ENCODE data around the gene PHF23.
A peak's percentile ranks its signal among the peaks of the same experiment; 100 is the strongest.

The PHF23 gene

DNA sequence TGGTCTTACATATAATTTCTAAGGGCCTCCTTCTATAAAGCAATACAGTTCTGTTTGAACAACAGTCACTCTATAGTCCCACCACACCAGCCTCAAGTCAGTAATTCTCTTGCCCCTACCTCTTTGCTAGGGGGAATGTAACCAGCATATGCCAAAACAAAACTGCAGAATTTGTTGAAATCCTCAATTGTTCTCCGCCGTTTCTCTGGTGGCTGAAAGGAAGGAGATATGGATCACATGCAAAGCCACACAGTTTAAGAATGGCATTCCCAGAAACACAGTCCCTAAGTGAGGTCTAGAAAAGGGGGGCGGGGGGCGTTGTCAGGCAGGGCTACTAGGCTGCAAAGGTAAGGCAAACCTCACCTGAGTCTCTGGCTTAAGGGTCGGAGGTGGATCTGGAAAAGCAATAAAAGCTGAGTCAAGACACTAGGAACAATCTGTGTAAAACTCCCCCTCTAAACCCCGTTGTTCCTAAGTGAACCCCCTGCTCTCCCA, 1.9 kb downstream of the PHF23 start:
- peaks cover 2% of the 10 kb centered on the region; the same call in 1 of the 2 replicates for H3K4me1 ChIP-seq (ENCODE audit: control insufficient read depth, insufficient read depth, low read length)

DNA sequence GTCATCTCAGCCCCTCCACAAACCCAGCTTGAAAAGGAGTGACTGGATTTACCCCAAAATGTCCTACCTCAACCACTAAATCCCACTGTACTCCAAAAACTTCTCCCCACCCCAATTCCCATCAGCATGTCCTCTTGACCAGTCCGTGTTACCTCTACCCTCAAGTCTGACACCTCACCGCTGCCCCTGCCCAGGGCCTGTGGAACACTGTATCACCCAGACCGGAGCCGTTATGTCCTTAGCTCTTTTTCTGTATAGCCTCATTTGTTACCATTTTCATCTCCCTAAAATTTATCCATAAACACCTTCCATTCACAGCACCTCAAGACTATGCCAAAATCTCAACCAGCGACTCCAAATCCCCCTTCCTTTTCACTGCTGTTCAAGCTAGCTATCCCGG, 2.4 kb downstream of the PHF23 start:
- Histone ChIP-seq H3K4me3 (ENCODE audit: low read length) (no peak overlapping the region), H3K27me3 (ENCODE audit: control insufficient read depth, insufficient read depth, low read length) (no peaks in the 10 kb centered on the region), H3K4me1 (ENCODE audit: control insufficient read depth, insufficient read depth, low read length) (peaks cover 2% of the 10 kb centered on the region; the same call in 1 of the 2 replicates), H3K27ac (ENCODE audit: low read length) (no peak overlapping the region), H3K36me3 (ENCODE audit: control insufficient read depth, insufficient read depth, low read length) (peaks cover 16% of the 10 kb centered on the region), H3K9me3 (ENCODE audit: control insufficient read depth, insufficient read depth, low read length) (no peaks in the 10 kb centered on the region)
- DNase-seq (ENCODE audit: low read depth, low spot score) = no peak
- WGBS (ENCODE audit: insufficient coverage, insufficient read length) = 100% methylated on average over 1 of the region's 6 CpGs

More for the DNA sequence above, 1.9 kb downstream of the PHF23 start:
- no peak for DNase-seq (ENCODE audit: low read depth, low spot score)
- WGBS (ENCODE audit: insufficient coverage, insufficient read length) = no CpG with 5 or more reads among the region's 6 CpGs
- Histone ChIP-seq H3K36me3 (ENCODE audit: control insufficient read depth, insufficient read depth, low read length) (peaks cover 16% of the 10 kb centered on the region), H3K4me3 (ENCODE audit: low read length) (peak overlapping the region; percentile 95; the same call in 1 of the 2 replicates), H3K27me3 (ENCODE audit: control insufficient read depth, insufficient read depth, low read length) (no peaks in the 10 kb centered on the region), H3K27ac (ENCODE audit: low read length) (no peak overlapping the region), H3K9me3 (ENCODE audit: control insufficient read depth, insufficient read depth, low read length) (no peaks in the 10 kb centered on the region)

DNA sequence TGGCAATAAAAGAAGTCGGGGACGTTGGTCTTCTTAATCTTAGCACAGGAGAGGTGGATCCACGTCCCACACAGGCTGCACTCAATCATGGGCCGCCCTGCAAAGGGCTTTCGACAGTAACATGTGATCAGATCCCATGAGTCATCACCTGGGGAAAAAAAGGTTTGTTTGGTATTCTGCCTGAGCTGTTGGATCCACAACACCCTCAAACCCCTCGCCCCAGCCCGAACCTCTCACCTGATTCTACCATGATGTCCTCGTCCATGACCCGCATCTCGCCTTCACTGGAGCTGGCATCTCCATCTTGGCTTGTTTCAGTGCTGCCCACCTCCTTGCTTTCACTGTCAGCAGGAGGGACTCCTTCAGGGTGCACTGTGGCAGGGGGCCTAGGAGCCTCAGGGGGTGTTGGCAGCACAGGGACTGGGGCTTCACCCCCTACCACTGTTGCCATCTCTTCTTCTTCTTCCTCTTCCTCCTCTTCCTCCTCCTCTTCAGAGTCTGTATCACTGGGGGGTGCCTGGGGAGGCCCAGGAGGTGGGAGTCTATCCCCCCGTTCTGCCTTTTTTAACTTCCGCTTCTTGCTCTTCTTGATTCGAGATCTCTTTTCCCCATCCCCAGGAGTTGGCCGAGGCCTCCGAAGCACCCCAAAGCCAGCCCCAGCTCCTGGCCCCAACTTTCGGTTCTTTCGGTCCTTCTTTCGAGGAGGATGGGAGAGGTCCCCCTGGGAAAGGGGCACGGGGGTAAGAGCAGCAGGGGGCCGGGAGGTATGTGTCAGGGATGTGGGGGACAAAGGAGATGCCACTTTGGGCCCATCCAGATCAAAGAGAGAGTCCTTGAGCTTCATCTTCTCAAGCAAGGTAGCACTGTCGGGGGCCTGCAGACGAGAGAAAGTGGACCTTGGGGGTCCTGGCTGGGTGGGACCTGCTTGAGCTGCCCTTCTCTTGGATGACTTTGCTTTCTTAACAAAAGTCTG, 3.3 kb downstream of the PHF23 start:
- no peaks in the 10 kb centered on the region for H3K27me3 ChIP-seq (ENCODE audit: control insufficient read depth, insufficient read depth, low read length)
- no peak overlapping the region for H3K4me3 ChIP-seq (ENCODE audit: low read length)
- H3K27ac ChIP-seq (ENCODE audit: low read length) = no peak overlapping the region
- H3K9me3 ChIP-seq (ENCODE audit: control insufficient read depth, insufficient read depth, low read length) = no peaks in the 10 kb centered on the region
- no CpG with 5 or more reads among the region's 22 CpGs for WGBS (ENCODE audit: insufficient coverage, insufficient read length)
- H3K4me1 ChIP-seq (ENCODE audit: control insufficient read depth, insufficient read depth, low read length) = 0 out of 2 replicates have a peak, but pooled peaks cover 2% of the 10 kb centered on the region
- DNase-seq (ENCODE audit: low read depth, low spot score) = no peak
- H3K36me3 ChIP-seq (ENCODE audit: control insufficient read depth, insufficient read depth, low read length) = peaks cover 16% of the 10 kb centered on the region

DNA sequence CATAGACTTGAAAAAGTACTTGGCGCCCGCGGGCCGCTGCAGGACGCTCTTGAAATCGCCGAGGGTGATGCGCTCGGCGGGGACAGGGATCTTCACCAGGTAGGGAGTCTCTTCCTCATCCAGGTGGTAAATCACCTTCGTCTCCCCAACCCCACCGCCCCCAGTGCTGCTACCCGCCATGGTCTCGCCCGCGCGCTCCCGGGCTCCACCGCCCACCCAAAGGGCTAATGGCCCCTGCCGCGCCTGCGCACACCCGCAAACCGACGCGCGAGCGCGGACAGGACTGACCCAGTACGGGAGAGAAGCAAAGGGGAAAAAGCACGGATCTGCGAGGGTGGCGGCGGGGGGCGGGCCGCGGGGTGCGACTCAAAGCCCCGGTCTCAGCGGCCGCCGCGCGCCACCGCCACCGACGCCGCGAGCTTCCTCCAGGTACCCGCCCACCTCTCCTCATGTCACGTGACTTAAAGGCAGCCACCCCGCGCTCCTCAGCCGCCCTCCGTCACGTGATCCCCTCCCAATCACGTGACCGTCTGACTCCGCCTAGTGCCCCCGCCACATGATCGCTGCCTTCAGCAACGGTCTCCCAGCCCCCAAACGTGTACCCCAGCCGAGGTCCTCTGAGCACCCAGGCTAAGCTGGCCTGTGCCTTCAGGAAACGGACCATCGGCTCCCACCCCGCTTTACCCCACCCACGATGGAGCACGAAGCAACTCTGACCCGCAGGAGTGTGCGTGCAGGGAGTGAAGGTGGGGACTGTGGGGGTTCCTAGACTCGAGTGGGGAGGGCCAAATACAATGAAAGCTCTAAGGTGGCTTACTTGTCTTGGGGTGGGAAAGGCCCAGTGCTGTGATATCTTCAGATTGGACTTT, 4.9 kb downstream of the PHF23 start, which contains the start of gene DVL2:
TSS of gene DVL2 (minus strand) at position 435 of the 869 bp plus-strand sequence. CDS start at position 180, 255 bp downstream.
- Histone ChIP-seq H3K4me3 (ENCODE audit: low read length) (peak within 1 kb of the TSS; percentile 85), H3K27me3 (ENCODE audit: control insufficient read depth, insufficient read depth, low read length) (no peaks in the 10 kb centered on the region), H3K9me3 (ENCODE audit: control insufficient read depth, insufficient read depth, low read length) (no peaks in the 10 kb centered on the region), H3K27ac (ENCODE audit: low read length) (no peak within 1 kb of the TSS), H3K4me1 (ENCODE audit: control insufficient read depth, insufficient read depth, low read length) (0 out of 2 replicates have a peak, but pooled peaks cover 2% of the 10 kb centered on the region), H3K36me3 (ENCODE audit: control insufficient read depth, insufficient read depth, low read length) (peaks cover 24% of the 10 kb centered on the region)
- WGBS (ENCODE audit: insufficient coverage, insufficient read length) = no CpG with 5 or more reads among the region's 72 CpGs
- peak; percentile 84 for DNase-seq (ENCODE audit: low read depth, low spot score)

DNA sequence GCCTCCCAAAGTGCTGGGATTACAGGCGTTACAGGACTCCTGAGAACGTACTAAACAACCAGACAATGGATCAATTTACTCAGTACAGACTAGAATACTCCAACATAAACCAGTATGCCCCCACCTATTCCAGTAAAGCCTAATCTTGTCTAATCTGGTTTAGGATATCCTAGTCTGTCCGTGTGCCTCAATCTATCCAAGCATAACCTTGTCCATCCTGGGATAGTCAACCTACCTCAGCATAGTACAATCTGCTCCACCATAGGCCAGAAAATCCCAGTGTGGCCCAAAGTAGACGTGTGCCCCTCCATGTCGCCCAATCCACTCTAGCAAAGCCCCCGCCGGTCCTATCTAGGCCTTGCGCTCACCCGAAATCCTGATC, 5.6 kb downstream of the PHF23 start:
- H3K9me3 ChIP-seq (ENCODE audit: control insufficient read depth, insufficient read depth, low read length) = no peaks in the 10 kb centered on the region
- no peak for DNase-seq (ENCODE audit: low read depth, low spot score)
- peak overlapping the region; percentile 85 for H3K4me3 ChIP-seq (ENCODE audit: low read length)
- no CpG with 5 or more reads among the region's 9 CpGs for WGBS (ENCODE audit: insufficient coverage, insufficient read length)
- H3K27ac ChIP-seq (ENCODE audit: low read length) = no peak overlapping the region
- H3K4me1 ChIP-seq (ENCODE audit: control insufficient read depth, insufficient read depth, low read length) = 0 out of 2 replicates have a peak, but pooled peaks cover 2% of the 10 kb centered on the region
- H3K27me3 ChIP-seq (ENCODE audit: control insufficient read depth, insufficient read depth, low read length) = no peaks in the 10 kb centered on the region
- peaks cover 29% of the 10 kb centered on the region for H3K36me3 ChIP-seq (ENCODE audit: control insufficient read depth, insufficient read depth, low read length)

DNA sequence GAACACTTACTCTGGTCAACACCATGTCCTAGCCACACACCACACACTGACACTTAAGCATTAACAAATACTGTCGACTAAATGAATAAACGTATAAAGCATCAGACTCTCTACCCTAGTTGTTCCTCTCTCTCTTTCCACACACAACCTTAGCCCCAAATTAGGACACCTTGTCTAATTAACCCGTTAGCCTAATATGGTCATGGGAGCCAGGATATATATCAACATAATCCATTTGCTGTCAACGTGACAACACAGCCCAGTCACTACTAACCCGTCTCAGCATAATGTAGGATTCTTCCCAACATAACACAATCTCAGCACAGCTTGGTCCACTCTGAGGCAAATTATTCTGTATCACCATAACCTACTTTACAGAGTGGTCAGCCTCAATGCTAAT, 7.1 kb downstream of the PHF23 start:
- Histone ChIP-seq H3K4me1 (ENCODE audit: control insufficient read depth, insufficient read depth, low read length) (0 out of 2 replicates have a peak, but pooled peaks cover 2% of the 10 kb centered on the region), H3K27ac (ENCODE audit: low read length) (no peak overlapping the region), H3K27me3 (ENCODE audit: control insufficient read depth, insufficient read depth, low read length) (no peaks in the 10 kb centered on the region), H3K36me3 (ENCODE audit: control insufficient read depth, insufficient read depth, low read length) (peaks cover 41% of the 10 kb centered on the region), H3K9me3 (ENCODE audit: control insufficient read depth, insufficient read depth, low read length) (no peaks in the 10 kb centered on the region), H3K4me3 (ENCODE audit: low read length) (no peak overlapping the region)
- no peak for DNase-seq (ENCODE audit: low read depth, low spot score)
- WGBS (ENCODE audit: insufficient coverage, insufficient read length) = no CpG with 5 or more reads among the region's 5 CpGs

DNA sequence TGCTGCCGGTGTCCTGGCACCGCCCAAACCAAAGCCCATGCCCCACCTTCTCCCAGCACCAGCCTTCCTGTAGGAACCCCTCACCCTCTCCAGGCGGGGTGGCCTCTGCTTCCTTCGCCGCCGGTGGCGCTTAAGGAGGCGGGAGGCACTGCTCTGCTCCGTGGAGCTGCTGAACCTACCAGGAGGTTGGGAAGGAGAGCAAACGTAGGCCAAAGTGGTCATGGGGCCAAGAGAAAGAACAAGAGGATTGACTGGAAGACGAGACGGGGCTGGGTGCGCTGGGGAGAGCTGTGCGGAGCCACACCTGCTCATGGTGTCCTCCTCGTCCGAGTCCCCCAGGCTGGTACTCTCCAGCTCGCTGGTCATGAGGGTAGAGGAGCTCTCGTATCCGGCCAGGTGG, 9.8 kb downstream of the PHF23 start:
- peaks cover 39% of the 10 kb centered on the region for H3K36me3 ChIP-seq (ENCODE audit: control insufficient read depth, insufficient read depth, low read length)
- no CpG with 5 or more reads among the region's 19 CpGs for WGBS (ENCODE audit: insufficient coverage, insufficient read length)
- no peaks in the 10 kb centered on the region for H3K27me3 ChIP-seq (ENCODE audit: control insufficient read depth, insufficient read depth, low read length)
- no peak overlapping the region for H3K4me3 ChIP-seq (ENCODE audit: low read length)
- no peak for DNase-seq (ENCODE audit: low read depth, low spot score)
- no peaks in the 10 kb centered on the region; the same call in 1 of the 2 replicates for H3K4me1 ChIP-seq (ENCODE audit: control insufficient read depth, insufficient read depth, low read length)
- H3K9me3 ChIP-seq (ENCODE audit: control insufficient read depth, insufficient read depth, low read length) = no peaks in the 10 kb centered on the region
- no peak overlapping the region for H3K27ac ChIP-seq (ENCODE audit: low read length)

DNA sequence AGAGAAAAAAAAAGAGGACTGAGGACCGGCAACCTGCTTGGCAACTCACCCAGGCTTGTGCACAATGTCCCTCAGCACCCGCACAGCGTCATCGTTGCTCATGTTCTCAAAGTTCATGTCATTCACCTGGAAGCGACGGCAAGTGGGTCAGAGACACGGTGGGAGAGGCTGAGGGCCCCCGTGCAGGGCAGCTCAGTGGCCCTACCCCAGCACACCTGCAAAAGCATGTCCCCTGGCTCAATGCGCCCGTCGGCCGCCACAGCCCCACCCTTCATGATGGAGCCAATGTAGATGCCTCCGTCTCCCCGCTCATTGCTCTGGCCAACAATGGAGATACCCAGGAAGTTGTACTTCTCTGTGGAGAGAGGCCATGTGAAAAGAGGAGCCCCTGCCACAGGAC, 10.3 kb downstream of the PHF23 start:
- DNase-seq (ENCODE audit: low read depth, low spot score) = no peak
- Histone ChIP-seq H3K27me3 (ENCODE audit: control insufficient read depth, insufficient read depth, low read length) (no peaks in the 10 kb centered on the region), H3K4me3 (ENCODE audit: low read length) (no peak overlapping the region), H3K9me3 (ENCODE audit: control insufficient read depth, insufficient read depth, low read length) (no peaks in the 10 kb centered on the region), H3K36me3 (ENCODE audit: control insufficient read depth, insufficient read depth, low read length) (peaks cover 44% of the 10 kb centered on the region), H3K4me1 (ENCODE audit: control insufficient read depth, insufficient read depth, low read length) (no peaks in the 10 kb centered on the region; the same call in 1 of the 2 replicates), H3K27ac (ENCODE audit: low read length) (no peak overlapping the region)
- no CpG with 5 or more reads among the region's 14 CpGs for WGBS (ENCODE audit: insufficient coverage, insufficient read length)

DNA sequence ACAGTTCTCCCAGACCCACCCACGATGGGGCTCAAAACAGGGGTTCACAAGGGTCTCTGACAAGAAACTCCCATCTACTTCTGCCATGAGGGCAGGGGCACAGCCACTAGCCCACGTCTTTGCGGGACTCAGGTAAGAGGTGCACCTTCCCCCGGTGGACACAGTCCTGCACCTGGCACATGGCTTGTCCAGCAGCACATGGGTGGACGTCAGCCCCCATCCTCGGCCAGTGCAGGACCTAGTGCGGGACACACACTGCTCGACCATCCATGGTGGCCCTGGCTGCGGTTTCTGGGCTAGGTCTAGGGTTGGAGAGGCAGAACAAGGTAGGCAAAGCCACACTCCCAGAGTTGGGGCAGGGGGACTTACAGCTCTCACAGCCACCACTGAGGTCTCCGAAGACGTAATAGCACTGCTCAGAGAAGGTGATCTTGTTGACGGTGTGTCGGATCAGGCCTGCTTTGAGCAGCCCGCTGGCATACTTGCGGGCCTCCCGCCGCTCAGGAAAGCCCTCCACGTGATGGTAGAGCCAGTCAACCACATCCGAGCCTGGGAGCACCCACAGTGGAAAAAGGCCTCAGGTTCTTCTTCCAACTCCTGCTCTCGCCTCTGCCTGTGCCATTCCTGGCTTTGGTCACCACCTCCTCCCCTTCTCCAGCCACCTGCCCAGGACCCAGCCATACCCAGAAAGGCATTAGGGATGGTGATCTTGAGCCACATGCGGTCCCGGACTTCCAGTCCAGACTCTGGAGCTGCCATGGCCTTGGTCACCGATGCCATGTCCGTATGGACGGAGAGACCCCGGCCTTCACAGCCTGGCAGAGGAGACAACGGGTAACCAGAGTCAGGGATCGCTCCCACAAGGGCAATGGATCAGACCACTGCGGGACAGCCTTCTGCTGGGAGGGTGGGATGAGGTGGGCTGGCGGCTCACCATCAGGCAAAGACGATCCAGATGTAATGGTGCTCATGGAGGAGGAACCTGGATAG, 12.2 kb downstream of the PHF23 start:
- H3K36me3 ChIP-seq (ENCODE audit: control insufficient read depth, insufficient read depth, low read length) = peaks cover 60% of the 10 kb centered on the region
- no CpG with 5 or more reads among the region's 31 CpGs for WGBS (ENCODE audit: insufficient coverage, insufficient read length)

More for the DNA sequence above, 12.2 kb downstream of the PHF23 start:
- Histone ChIP-seq H3K9me3 (ENCODE audit: control insufficient read depth, insufficient read depth, low read length) (no peaks in the 10 kb centered on the region), H3K4me3 (ENCODE audit: low read length) (no peak overlapping the region), H3K4me1 (ENCODE audit: control insufficient read depth, insufficient read depth, low read length) (no peaks in the 10 kb centered on the region; the same call in 1 of the 2 replicates), H3K27me3 (ENCODE audit: control insufficient read depth, insufficient read depth, low read length) (no peaks in the 10 kb centered on the region), H3K27ac (ENCODE audit: low read length) (no peak overlapping the region)
- DNase-seq (ENCODE audit: low read depth, low spot score) = no peak
